Gastrocnemius medialis (tissue), 4 donors: ENCODE results near the gene THSD7A. TPM values are rescaled to one million over a fixed set of nuclear protein-coding genes. Genes with fewer than 3 reads are reported as not detected.

Experiments used
- ATAC-seq, 2 donors: fragments of 150-250 bp; one replicate each; pipeline ENCODE4 v1.9.1; 2016
- DNase-seq, 2 donors: peaks; one replicate each; pipeline ENCODE4 v3.0.0-alpha.2; 2019
- H3K27ac ChIP-seq, 4 donors: fragments of 200-600 bp; sonication (generic); 1 replicate in 1 of 4; 2 replicates in 3 of 4; pipeline ENCODE4 v1.5.1; 2016 to 2018; ENCODE audit warnings: mild to moderate bottlenecking in 2 of 4, moderate library complexity in 1 of 4
- H3K27me3 ChIP-seq, 3 donors: fragments of 200-600 bp; sonication (generic) in 2 of 3; 1 replicate in 1 of 3; 2 replicates in 2 of 3; pipeline versions ENCODE4 v1.5.1 to v1.6.0; 2016 to 2019; ENCODE audit warnings: mild to moderate bottlenecking in 1 of 3, moderate library complexity in 1 of 3
- H3K36me3 ChIP-seq, 2 donors: fragments of 200-600 bp; sonication (generic) in 1 of 2; one replicate each; pipeline ENCODE4 v1.5.1; 2017 to 2018
- H3K4me1 ChIP-seq, 2 donors: fragments of 200-600 bp; sonication (generic) in 1 of 2; one replicate each; pipeline ENCODE4 v1.5.1; 2016 to 2017; ENCODE audit warnings: mild to moderate bottlenecking in 2 of 2
- H3K4me3 ChIP-seq, 4 donors: fragments of 200-600 bp; sonication (generic) in 3 of 4; 1 replicate in 1 of 4; 2 replicates in 3 of 4; pipeline ENCODE4 v1.5.1; 2016 to 2019; ENCODE audit warnings: mild to moderate bottlenecking in 2 of 4
- H3K9me3 ChIP-seq, 3 donors: fragments of 200-600 bp; sonication (generic) in 2 of 3; 1 replicate in 1 of 3; 2 replicates in 2 of 3; pipeline ENCODE4 v1.5.1; 2016 to 2019
- CTCF ChIP-seq, 5 experiments: fragments of 450-650 bp in 3 of 5; fragments of 200-600 bp in 2 of 5; sonication (generic) in 2 of 5; IDR thresholded peaks in 4 of 5; conservative IDR thresholded peaks in 1 of 5; 1 replicate in 4 of 5; 2 replicates in 1 of 5; pipeline ENCODE4 v1.5.1; 2016 to 2019; ENCODE audit warnings: antibody characterized with exemption in 5 of 5, mild to moderate bottlenecking in 3 of 5, moderate library complexity in 3 of 5
- POLR2A ChIP-seq, 2 donors: fragments of 450-650 bp; IDR thresholded peaks; one replicate each; pipeline ENCODE4 v1.6.1; 2017; ENCODE audit warnings: antibody characterized with exemption in 2 of 2, mild to moderate bottlenecking in 2 of 2, moderate library complexity in 2 of 2
- in situ Hi-C, 4 donors: fragments of 200-750 bp; cut with MboI; loops; one replicate each; pipeline versions ENCODE4 v1.15.0 to v1.8.0; 2017; ENCODE audit warnings: low sequenced_read_pairs in 4 of 4
- intact Hi-C: fragments of 100-400 bp; cut with DNase I; formaldehyde crosslinking; loops from one replicate; pipeline ENCODE4 v1.15.1; 2023; ENCODE audit warnings: low total_unique reads
- total RNA-seq, 4 donors: library from RNA; depleted of rRNA; stranded (reverse); fragments of >200 nt; gene quantifications; one replicate each; pipeline versions ENCODE4 v1.1.0 to v1.2.3, GENCODE V29; 2016

The THSD7A gene
- total RNA-seq, 4 donors from 2014 or later, result 0.36 to 0.78 (median 0.66) TPM

GRCh38 chr7:11604505-11604904, 227.5 kb downstream of the THSD7A start:
- Histone ChIP-seq H3K27me3 (no peaks in the 10 kb centered on the region), H3K4me3 (no peak overlapping the region), H3K4me1 (peaks cover 0 to 4% of the 10 kb centered on the region in 2 donors), H3K36me3 (no peaks in the 10 kb centered on the region), H3K9me3 (no peaks in the 10 kb centered on the region), H3K27ac (no peak overlapping the region)
- intact Hi-C loops (no loop called here), in situ Hi-C loops (no loop called here)
- ATAC-seq (no peak), DNase-seq (no peak)
- TF ChIP-seq POLR2A (IDR thresholded peaks at IDR 0.05) (no peak), CTCF (IDR thresholded peaks at IDR 0.05 in 4 of 5, conservative IDR thresholded peaks at IDR 0.05 in 1 of 5) (no peak)

- Histone ChIP-seq H3K27me3 (no peaks in the 10 kb centered on the region), H3K4me1 (peaks cover 0 to 4% of the 10 kb centered on the region in 2 donors), H3K4me3 (no peak overlapping the region), H3K9me3 (no peaks in the 10 kb centered on the region), H3K36me3 (no peaks in the 10 kb centered on the region), H3K27ac (no peak overlapping the region)
- no peak for TF ChIP-seq CTCF (IDR thresholded peaks at IDR 0.05 in 4 of 5, conservative IDR thresholded peaks at IDR 0.05 in 1 of 5)
- no peak for TF ChIP-seq POLR2A (IDR thresholded peaks at IDR 0.05)
- intact Hi-C loops (no loop called here), in situ Hi-C loops (no loop called here)
- ATAC-seq (no peak), DNase-seq (no peak)
Observed at GRCh38 chr7:11601761-11602160, 230.2 kb downstream of the THSD7A start.

- in situ Hi-C loops (no loop called here), intact Hi-C loops (no loop called here)
- Histone ChIP-seq H3K27ac (no peak overlapping the region), H3K9me3 (no peaks in the 10 kb centered on the region), H3K36me3 (no peaks in the 10 kb centered on the region), H3K4me3 (no peak overlapping the region), H3K27me3 (no peaks in the 10 kb centered on the region), H3K4me1 (no peaks in the 10 kb centered on the region)
- DNase-seq (no peak), ATAC-seq (no peak)
- TF ChIP-seq POLR2A (IDR thresholded peaks at IDR 0.05) (no peak), CTCF (IDR thresholded peaks at IDR 0.05 in 4 of 5, conservative IDR thresholded peaks at IDR 0.05 in 1 of 5) (no peak)
Observed at GRCh38 chr7:11593322-11593721, 238.7 kb downstream of the THSD7A start.

- no peaks in the 10 kb centered on the region for H3K36me3 ChIP-seq
- no peak overlapping the region for H3K27ac ChIP-seq
- no peaks in the 10 kb centered on the region for H3K4me1 ChIP-seq
- intact Hi-C loops, result no loop called here
- no peaks in the 10 kb centered on the region for H3K9me3 ChIP-seq
- TF ChIP-seq CTCF (IDR thresholded peaks at IDR 0.05 in 4 of 5, conservative IDR thresholded peaks at IDR 0.05 in 1 of 5), result no peak
- no peak for TF ChIP-seq POLR2A (IDR thresholded peaks at IDR 0.05)
- in situ Hi-C loops, result no loop called here
- DNase-seq (no peak), ATAC-seq (no peak)
- H3K4me3 ChIP-seq, result no peak overlapping the region
- H3K27me3 ChIP-seq, result no peaks in the 10 kb centered on the region
Observed at GRCh38 chr7:11592699-11593098, 239.3 kb downstream of the THSD7A start.

GRCh38 chr7:11591943-11592342, 240.1 kb downstream of the THSD7A start:
- H3K4me1 ChIP-seq, result no peaks in the 10 kb centered on the region
- in situ Hi-C loops (no loop called here), intact Hi-C loops (no loop called here)
- H3K27ac ChIP-seq, result no peak overlapping the region
- no peaks in the 10 kb centered on the region for H3K9me3 ChIP-seq
- H3K4me3 ChIP-seq, result no peak overlapping the region
- ATAC-seq (no peak), DNase-seq (no peak)
- TF ChIP-seq CTCF (IDR thresholded peaks at IDR 0.05 in 4 of 5, conservative IDR thresholded peaks at IDR 0.05 in 1 of 5), result no peak
- TF ChIP-seq POLR2A (IDR thresholded peaks at IDR 0.05), result no peak
- no peaks in the 10 kb centered on the region for H3K36me3 ChIP-seq
- H3K27me3 ChIP-seq, result no peaks in the 10 kb centered on the region
